ENCODE results near the gene DSTYK.
"Not testable (repeated sequence)": the region's sequence is repeated elsewhere in the genome, so short reads cannot be mapped to it uniquely, and the experiment has no call there.

Gene DSTYK

GRCh38 chr1:205161076-205161475, 50.4 kb downstream of the DSTYK start:
- Histone ChIP-seq H3K9me3 (replicated peaks in 1 of 11) (peaks cover 19 to 33% (median 25%) of the 10 kb centered on the region in 11 experiments), H3K9ac (no peak overlapping the region), H3K4me2 (no peak overlapping the region), H3K4me1 (no peaks in the 10 kb centered on the region), H3K36me3 (peaks cover 76 to 100% (median 88%) of the 10 kb centered on the region in 11 experiments), H3K27ac (no peak overlapping the region), H3K27me3 (no peaks in the 10 kb centered on the region), H3K4me3 (no peak overlapping the region), H4K20me1 (0 out of 22 replicates have a peak, but pooled peaks cover 0 to 6% (median 0%) of the 10 kb centered on the region in 11 experiments)
- no peak for TF ChIP-seq Cebpa-rat (IDR thresholded peaks at IDR 0.05)

- no peaks in the 10 kb centered on the region for H3K4me1 ChIP-seq
- no peak overlapping the region for H3K9ac ChIP-seq
- peaks cover 91 to 100% (median 96%) of the 10 kb centered on the region in 11 experiments for H3K36me3 ChIP-seq
- no peaks in the 10 kb centered on the region for H3K27me3 ChIP-seq
- peaks cover 34 to 47% (median 41%) of the 10 kb centered on the region in 11 experiments for H3K9me3 ChIP-seq (replicated peaks in 1 of 11)
- no peak overlapping the region for H3K27ac ChIP-seq
- H4K20me1 ChIP-seq, result no peaks in the 10 kb centered on the region
- H3K4me3 ChIP-seq, result no peak overlapping the region; a peak in 1 of 20 replicates
- TF ChIP-seq Cebpa-rat (IDR thresholded peaks at IDR 0.05), result no peak
- no peak overlapping the region for H3K4me2 ChIP-seq
Observed at GRCh38 chr1:205158048-205158616, 53.4 kb downstream of the DSTYK start.

GRCh38 chr1:205155665-205156377, 55.7 kb downstream of the DSTYK start:
- H3K27me3 ChIP-seq, H3K27ac ChIP-seq, H3K9ac ChIP-seq, H4K20me1 ChIP-seq, H3K4me1 ChIP-seq, H3K4me2 ChIP-seq: not testable (repeated sequence)
- Histone ChIP-seq H3K4me3 (peak overlapping the region in 9 of 10 experiments; percentile 15 to 47 (median 28); a peak in 12 of 20 replicates), H3K9me3 (replicated peaks in 1 of 11) (peaks cover 34 to 47% (median 41%) of the 10 kb centered on the region in 11 experiments), H3K36me3 (peaks cover 73 to 99% (median 81%) of the 10 kb centered on the region in 11 experiments)

GRCh38 chr1:205152505-205152904, 59.0 kb downstream of the DSTYK start:
- Histone ChIP-seq H3K9ac (no peak overlapping the region), H3K27me3 (no peaks in the 10 kb centered on the region), H3K4me1 (no peaks in the 10 kb centered on the region), H3K27ac (no peak overlapping the region), H3K9me3 (replicated peaks in 1 of 11) (peaks cover 25 to 35% (median 30%) of the 10 kb centered on the region in 11 experiments), H3K36me3 (peaks cover 46 to 99% (median 64%) of the 10 kb centered on the region in 11 experiments), H3K4me3 (no peak overlapping the region), H4K20me1 (no peaks in the 10 kb centered on the region), H3K4me2 (no peak overlapping the region)
- TF ChIP-seq Cebpa-rat (IDR thresholded peaks at IDR 0.05), result no peak

- Histone ChIP-seq H3K9ac (no peak overlapping the region), H3K9me3 (replicated peaks in 1 of 11) (peaks cover 8 to 19% (median 13%) of the 10 kb centered on the region in 11 experiments), H3K4me1 (no peaks in the 10 kb centered on the region), H3K36me3 (peaks cover 29 to 99% (median 55%) of the 10 kb centered on the region in 11 experiments), H3K27ac (no peak overlapping the region), H3K27me3 (no peaks in the 10 kb centered on the region), H3K4me3 (no peak overlapping the region), H4K20me1 (no peaks in the 10 kb centered on the region), H3K4me2 (no peak overlapping the region)
- no peak for TF ChIP-seq Cebpa-rat (IDR thresholded peaks at IDR 0.05)
Observed at GRCh38 chr1:205150651-205151428, 60.7 kb downstream of the DSTYK start.

- Histone ChIP-seq H3K4me3 (no peak overlapping the region), H3K27me3 (no peaks in the 10 kb centered on the region), H3K4me1 (no peaks in the 10 kb centered on the region), H3K9ac (no peak overlapping the region), H3K27ac (no peak overlapping the region), H3K36me3 (peaks cover 0 to 70% (median 26%) of the 10 kb centered on the region in 11 experiments; a peak in 18 of 22 replicates), H3K9me3 (replicated peaks in 1 of 11) (no peaks in the 10 kb centered on the region), H3K4me2 (no peak overlapping the region), H4K20me1 (no peaks in the 10 kb centered on the region)
- no peak for TF ChIP-seq Cebpa-rat (IDR thresholded peaks at IDR 0.05)
Observed at GRCh38 chr1:205147191-205147835, 64.2 kb downstream of the DSTYK start.

GRCh38 chr1:205144751-205145150, 66.8 kb downstream of the DSTYK start:
- Histone ChIP-seq H3K27me3 (no peaks in the 10 kb centered on the region), H3K36me3 (peaks cover 0 to 45% (median 18%) of the 10 kb centered on the region in 11 experiments; a peak in 16 of 22 replicates), H3K27ac (no peak overlapping the region), H3K4me2 (no peak overlapping the region), H3K9me3 (replicated peaks in 1 of 11) (no peaks in the 10 kb centered on the region), H3K9ac (no peak overlapping the region), H3K4me3 (no peak overlapping the region), H4K20me1 (no peaks in the 10 kb centered on the region), H3K4me1 (peaks cover 0 to 5% (median 0%) of the 10 kb centered on the region in 10 experiments; a peak in 3 of 20 replicates)
- no peak for TF ChIP-seq Cebpa-rat (IDR thresholded peaks at IDR 0.05)

- H4K20me1 ChIP-seq, result no peaks in the 10 kb centered on the region
- H3K4me3 ChIP-seq, result no peak overlapping the region
- no peak for TF ChIP-seq Cebpa-rat (IDR thresholded peaks at IDR 0.05)
- peaks cover 0 to 39% (median 16%) of the 10 kb centered on the region in 11 experiments; a peak in 15 of 22 replicates for H3K36me3 ChIP-seq
- H3K4me1 ChIP-seq, result peaks cover 0 to 5% (median 0%) of the 10 kb centered on the region in 10 experiments; a peak in 3 of 20 replicates
- H3K27ac ChIP-seq, result no peak overlapping the region
- no peak overlapping the region for H3K4me2 ChIP-seq
- no peaks in the 10 kb centered on the region for H3K9me3 ChIP-seq (replicated peaks in 1 of 11)
- H3K9ac ChIP-seq, result no peak overlapping the region
- no peaks in the 10 kb centered on the region for H3K27me3 ChIP-seq
Observed at GRCh38 chr1:205144046-205144720, 67.3 kb downstream of the DSTYK start.

Measured in BLaER1 treated with 17β-estradiol and CSF1 and Interleukin-3, amounts not matched to agents 10 nM and 100 nM (cell line).